Mesothelial cell of epicardium (in vitro differentiated cells): Measurements from ENCODE around the gene MAD1L1. TPM values are rescaled to one million over a fixed set of nuclear protein-coding genes. Genes with fewer than 3 reads are reported as not detected.

Experiments
- DNase-seq, 2 experiments: peaks; one replicate each; pipeline ENCODE4 v3.0.0; 2021; ENCODE audit warnings: low spot score in 2 of 2; ENCODE audit not compliant: unreplicated experiment in 2 of 2
- H3K27ac Mint-ChIP-seq: 2 replicates; pipeline ENCODE4 v1.8.0; 2021; ENCODE audit warnings: mixed read lengths
- H3K27me3 Mint-ChIP-seq: 2 replicates; pipeline ENCODE4 v1.8.0; 2021; ENCODE audit warnings: low read depth, mixed read lengths
- H3K36me3 Mint-ChIP-seq: 2 replicates; pipeline ENCODE4 v1.8.0; 2021; ENCODE audit warnings: mixed read lengths
- H3K4me1 Mint-ChIP-seq: 2 replicates; pipeline ENCODE4 v1.8.0; 2021; ENCODE audit warnings: mixed read lengths
- H3K4me3 Mint-ChIP-seq: 2 replicates; pipeline ENCODE4 v1.8.0; 2021; ENCODE audit warnings: mild to moderate bottlenecking, moderate library complexity, mixed read lengths
- H3K9me3 Mint-ChIP-seq: 2 replicates; pipeline ENCODE4 v1.8.0; 2021; ENCODE audit warnings: mixed read lengths
- CTCF ChIP-seq: fragments of 200-600 bp; sonication (generic); IDR thresholded peaks from one replicate; pipeline ENCODE4 v1.5.0; 2021; ENCODE audit warnings: antibody characterized with exemption; ENCODE audit not compliant: unreplicated experiment
- total RNA-seq: library from RNA; stranded (reverse); gene quantifications from 3 replicates; pipeline ENCODE4 v1.2.1, GENCODE V29; 2021

Gene MAD1L1
- total RNA-seq, 1 donor from 2014 or later: 45.0 TPM

GRCh38 chr7:2098056-2098455, 134.7 kb downstream of the MAD1L1 start:
- Mint-ChIP-seq H3K27ac (no peak overlapping the region), H3K4me1 (peaks cover 43% of the 10 kb centered on the region), H3K27me3 (no peaks in the 10 kb centered on the region), H3K36me3 (peaks cover 6% of the 10 kb centered on the region), H3K9me3 (no peaks in the 10 kb centered on the region), H3K4me3 (no peak overlapping the region)
- no peak for TF ChIP-seq CTCF
- DNase-seq: no peak

DNA sequence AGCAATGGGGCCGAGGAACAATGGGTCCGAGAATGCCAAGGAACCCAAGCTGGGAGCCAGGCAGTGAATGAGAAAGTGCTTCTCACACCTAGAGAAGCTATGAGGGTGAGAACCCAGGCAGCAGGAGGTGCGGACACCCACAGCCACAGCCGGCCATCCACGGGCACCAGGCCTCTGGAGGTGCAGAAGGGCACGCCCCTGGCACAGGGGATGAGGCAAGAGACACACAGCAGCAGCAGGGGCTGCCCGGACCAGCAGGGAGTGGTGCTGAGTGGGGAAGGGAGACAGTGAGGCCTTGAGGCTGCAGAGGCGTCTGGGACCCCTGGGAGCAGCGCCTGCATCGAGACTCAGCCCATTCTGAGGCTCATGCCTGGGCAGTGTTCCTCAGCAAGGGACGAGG, 135.3 kb downstream of the MAD1L1 start:
- Mint-ChIP-seq H3K4me1 (peaks cover 40% of the 10 kb centered on the region), H3K9me3 (peaks cover under 1% of the 10 kb centered on the region), H3K27me3 (no peaks in the 10 kb centered on the region), H3K27ac (no peak overlapping the region), H3K4me3 (no peak overlapping the region), H3K36me3 (peaks cover 8% of the 10 kb centered on the region)
- no peak for DNase-seq
- TF ChIP-seq CTCF: no peak

- TF ChIP-seq CTCF: no peak
- H3K9me3 Mint-ChIP-seq: peaks cover 7% of the 10 kb centered on the region
- no peak overlapping the region for H3K27ac Mint-ChIP-seq
- H3K4me3 Mint-ChIP-seq: no peak overlapping the region
- DNase-seq: no peak
- H3K27me3 Mint-ChIP-seq: no peaks in the 10 kb centered on the region
- H3K36me3 Mint-ChIP-seq: peaks cover 13% of the 10 kb centered on the region
- H3K4me1 Mint-ChIP-seq: peaks cover 37% of the 10 kb centered on the region
Measured at GRCh38 chr7:2096692-2097387, 135.9 kb downstream of the MAD1L1 start.

- Mint-ChIP-seq H3K27me3 (no peaks in the 10 kb centered on the region), H3K27ac (no peak overlapping the region), H3K9me3 (peaks cover 8% of the 10 kb centered on the region), H3K4me1 (peaks cover 28% of the 10 kb centered on the region), H3K4me3 (no peak overlapping the region), H3K36me3 (peaks cover 15% of the 10 kb centered on the region)
- TF ChIP-seq CTCF: no peak
- no peak for DNase-seq
Measured at GRCh38 chr7:2095436-2095835, 137.3 kb downstream of the MAD1L1 start.

GRCh38 chr7:2094454-2095045, 138.2 kb downstream of the MAD1L1 start:
- DNase-seq: no peak
- Mint-ChIP-seq H3K4me3 (no peak overlapping the region), H3K36me3 (peaks cover 15% of the 10 kb centered on the region), H3K9me3 (peaks cover 8% of the 10 kb centered on the region), H3K4me1 (peaks cover 19% of the 10 kb centered on the region), H3K27me3 (no peaks in the 10 kb centered on the region), H3K27ac (no peak overlapping the region)
- no peak for TF ChIP-seq CTCF
